ENCODE results near the gene QPCT.

The QPCT gene

GRCh38 chr2:37323781-37324535 is 20.5 kb upstream of the QPCT start:
- DNase-seq: peak in 17 of 42 donors; percentile 6 to 55 (median 25)
- intact Hi-C loops (cut with DNase I): no loop called here

- intact Hi-C loops (cut with DNase I): no loop called here
- peak in 36 of 42 donors; percentile 57 to 90 (median 77) for DNase-seq
Measured at GRCh38 chr2:37324536-37324785, 20.0 kb upstream of the QPCT start.

- intact Hi-C loops (cut with DNase I): no loop called here
- peak in 13 of 42 donors; percentile 8 to 83 (median 30) for DNase-seq
Measured at GRCh38 chr2:37324786-37325624, 19.4 kb upstream of the QPCT start, which contains the start of gene PRKD3. TSS of gene PRKD3 (minus strand) at chr2:37324833. CDS start at chr2:37316524, 8,309 bp downstream.

GRCh38 chr2:37325625-37326071 is 18.8 kb upstream of the QPCT start:
- intact Hi-C loops (cut with DNase I): no loop called here
- no peak for DNase-seq

- peak in 4 of 42 donors; percentile 14 to 55 (median 30) for DNase-seq
- intact Hi-C loops (cut with DNase I): no loop called here
Measured at GRCh38 chr2:37326285-37326684, 18.1 kb upstream of the QPCT start.

GRCh38 chr2:37326866-37327634 is 17.4 kb upstream of the QPCT start:
- DNase-seq: no peak
- intact Hi-C loops (cut with DNase I): no loop called here

- intact Hi-C loops (cut with DNase I): no loop called here
- no peak for DNase-seq
Measured at GRCh38 chr2:37330681-37331080, 13.7 kb upstream of the QPCT start.

- intact Hi-C loops (cut with DNase I): no loop called here
- no peak for DNase-seq
Measured at GRCh38 chr2:37332560-37332959, 11.9 kb upstream of the QPCT start.

GRCh38 chr2:37333256-37333655 is 11.2 kb upstream of the QPCT start:
- no peak for DNase-seq

GRCh38 chr2:37335604-37336003 is 8.8 kb upstream of the QPCT start:
- intact Hi-C loops (cut with DNase I): no loop called here
- DNase-seq: no peak

More at GRCh38 chr2:37333256-37333655, 11.2 kb upstream of the QPCT start:
- intact Hi-C loops (cut with DNase I): no loop called here

- intact Hi-C loops (cut with DNase I): no loop called here
- DNase-seq: peak in 1 of 42 donors; percentile 17
Measured at GRCh38 chr2:37337620-37338280, 6.7 kb upstream of the QPCT start.

- no peak for DNase-seq
- intact Hi-C loops (cut with DNase I): no loop called here
Measured at GRCh38 chr2:37338933-37339332, 5.5 kb upstream of the QPCT start.

GRCh38 chr2:37340637-37341036 is 3.8 kb upstream of the QPCT start:
- intact Hi-C loops (cut with DNase I): no loop called here

GRCh38 chr2:37342591-37343220 is 1.7 kb upstream of the QPCT start:
- no peak for DNase-seq
- intact Hi-C loops (cut with DNase I): no loop called here

More at GRCh38 chr2:37340637-37341036, 3.8 kb upstream of the QPCT start:
- DNase-seq: no peak

GRCh38 chr2:37343537-37344434 is 644 bp upstream of the QPCT start:
- peak in 3 of 42 donors; percentile 4 to 40 (median 25) for DNase-seq
- intact Hi-C loops (cut with DNase I): no loop called here

GRCh38 chr2:37348155-37348554 is 3.7 kb downstream of the QPCT start:
- no peak for DNase-seq
- intact Hi-C loops (cut with DNase I): no loop called here

- no peak for DNase-seq
- intact Hi-C loops (cut with DNase I): no loop called here
Measured at GRCh38 chr2:37349231-37349860, 4.9 kb downstream of the QPCT start.
